ENCODE measurements around the gene DAB2. TPM values are rescaled to one million over a fixed set of nuclear protein-coding genes. Genes with fewer than 3 reads are reported as not detected.

DAB2 gene
- total and polyA plus RNA-seq, 2 experiments from 2014 or later = 266 to 533 TPM

DNA sequence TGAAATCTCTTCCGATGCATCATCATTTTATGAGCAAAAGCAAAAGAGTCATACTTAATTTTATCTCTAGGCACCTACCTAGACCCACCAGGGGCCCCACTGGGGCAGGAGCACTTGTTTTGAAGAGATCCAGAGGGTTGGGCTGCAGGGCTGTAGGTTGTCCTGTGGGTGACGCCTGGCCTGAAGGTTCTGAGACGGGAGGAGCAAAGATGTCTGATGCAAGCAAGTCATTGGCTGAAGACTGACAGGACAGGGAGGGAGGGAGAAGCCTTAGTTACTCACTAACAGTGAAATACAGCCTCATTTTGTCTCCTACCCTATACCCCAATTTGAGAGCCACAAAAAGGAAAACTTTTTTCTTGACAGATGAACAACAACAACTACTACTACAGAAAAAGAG is 43.4 kb downstream of the DAB2 start:
- Histone ChIP-seq H3K4me1 (ENCODE audit: insufficient read depth) (no peaks in the 10 kb centered on the region; the same call in 1 of the 2 replicates), H3K27me3 (replicated peaks; ENCODE audit: insufficient read depth) (no peaks in the 10 kb centered on the region), H3K9ac (no peak overlapping the region), H4K20me1 (ENCODE audit: insufficient read depth) (no peaks in the 10 kb centered on the region), H2AFZ (no peak overlapping the region), H3F3A (ENCODE audit: insufficient read depth) (peaks cover 99% of the 10 kb centered on the region), H3K36me3 (ENCODE audit: low read depth) (peaks cover 98% of the 10 kb centered on the region), H3K27ac (peak overlapping the region; percentile 43), H3K9me3 (ENCODE audit: low read depth) (no peaks in the 10 kb centered on the region), H3K4me3 (no peak overlapping the region), H3K4me2 (ENCODE audit: unreplicated experiment) (no peak overlapping the region), H3K9me2 (ENCODE audit: insufficient read depth) (no peaks in the 10 kb centered on the region), H3K79me2 (ENCODE audit: insufficient read depth) (peaks cover 79% of the 10 kb centered on the region)
- peak; percentile 37 for DNase-seq
- TF ChIP-seq EZH2 (IDR thresholded peaks at IDR 0.05; ENCODE audit: insufficient read depth, poor library complexity, severe bottlenecking) = no peak
- TF ChIP-seq EZH2phosphoT487 (IDR thresholded peaks at IDR 0.05; ENCODE audit: insufficient read depth, low read depth) = no peak
- 89 to 100% methylated on average over 3 of the region's 3 CpGs for WGBS, 2 experiments (ENCODE audit: low coverage in 1 of 2, low lambda C conversion rate in 2 of 2, missing lambda C conversion rate in 2 of 2)
- in situ Hi-C loops (cut with MboI) = no loop called here

- no peak overlapping the region for H2AFZ ChIP-seq
- H3K79me2 ChIP-seq (ENCODE audit: insufficient read depth) = peaks cover 69% of the 10 kb centered on the region
- peak overlapping the region; percentile 43; the same call in 1 of the 2 replicates for H3K27ac ChIP-seq
- no peak overlapping the region for H3K4me3 ChIP-seq
- no peaks in the 10 kb centered on the region for H3K9me2 ChIP-seq (ENCODE audit: insufficient read depth)
- WGBS, 2 experiments (ENCODE audit: low coverage in 1 of 2, low lambda C conversion rate in 2 of 2, missing lambda C conversion rate in 2 of 2) = 81 to 85% methylated on average over 3 of the region's 3 CpGs
- H3K9ac ChIP-seq = no peak overlapping the region
- H3K36me3 ChIP-seq (ENCODE audit: low read depth) = peaks cover 98% of the 10 kb centered on the region
- no peaks in the 10 kb centered on the region; the same call in 1 of the 2 replicates for H3K4me1 ChIP-seq (ENCODE audit: insufficient read depth)
- H3K4me2 ChIP-seq (ENCODE audit: unreplicated experiment) = no peak overlapping the region
- in situ Hi-C loops (cut with MboI) = no loop called here
- H3K27me3 ChIP-seq (replicated peaks; ENCODE audit: insufficient read depth) = no peaks in the 10 kb centered on the region
- no peaks in the 10 kb centered on the region for H4K20me1 ChIP-seq (ENCODE audit: insufficient read depth)
- H3K9me3 ChIP-seq (ENCODE audit: low read depth) = no peaks in the 10 kb centered on the region
- DNase-seq = no peak
- peaks cover 97% of the 10 kb centered on the region for H3F3A ChIP-seq (ENCODE audit: insufficient read depth)
- TF ChIP-seq EZH2phosphoT487 (IDR thresholded peaks at IDR 0.05; ENCODE audit: insufficient read depth, low read depth) = no peak
- no peak for TF ChIP-seq EZH2 (IDR thresholded peaks at IDR 0.05; ENCODE audit: insufficient read depth, poor library complexity, severe bottlenecking)
Observed at GRCh38 chr5:39379693-39380092, 45.1 kb downstream of the DAB2 start.

DNA sequence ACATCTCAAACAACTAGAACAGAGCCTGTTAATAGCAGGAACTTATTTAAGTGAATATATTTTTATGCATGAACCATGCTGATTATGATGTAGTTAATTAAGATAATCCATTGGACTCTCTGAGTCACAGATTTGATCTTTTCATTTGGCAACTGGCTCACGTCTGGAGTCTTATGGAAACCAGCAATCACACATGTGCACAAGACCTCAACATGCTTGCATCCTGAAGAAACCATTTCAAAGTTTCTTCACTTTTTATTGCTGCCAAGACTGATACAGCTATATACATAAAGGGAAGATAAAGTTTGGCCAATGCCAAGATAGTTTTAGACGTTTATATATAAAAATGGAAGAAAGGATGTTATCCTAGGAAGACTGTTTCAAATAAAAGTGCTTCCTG is 47.2 kb downstream of the DAB2 start:
- Histone ChIP-seq H3K9me2 (ENCODE audit: insufficient read depth) (no peaks in the 10 kb centered on the region), H3K79me2 (ENCODE audit: insufficient read depth) (peaks cover 56% of the 10 kb centered on the region), H3K9me3 (ENCODE audit: low read depth) (no peaks in the 10 kb centered on the region), H3K4me3 (no peak overlapping the region), H4K20me1 (ENCODE audit: insufficient read depth) (no peaks in the 10 kb centered on the region), H3F3A (ENCODE audit: insufficient read depth) (peaks cover 97% of the 10 kb centered on the region), H3K4me1 (ENCODE audit: insufficient read depth) (no peaks in the 10 kb centered on the region; the same call in 1 of the 2 replicates), H3K27me3 (replicated peaks; ENCODE audit: insufficient read depth) (no peaks in the 10 kb centered on the region), H3K9ac (no peak overlapping the region), H3K27ac (peak overlapping the region; percentile 56), H3K36me3 (ENCODE audit: low read depth) (peaks cover 98% of the 10 kb centered on the region), H3K4me2 (ENCODE audit: unreplicated experiment) (no peak overlapping the region), H2AFZ (no peak overlapping the region)
- in situ Hi-C loops (cut with MboI) = no loop called here
- DNase-seq = no peak
- 26 to 48% methylated on average over 2 of the region's 2 CpGs for WGBS, 2 experiments (ENCODE audit: low coverage in 1 of 2, low lambda C conversion rate in 2 of 2, missing lambda C conversion rate in 2 of 2)
- TF ChIP-seq EZH2phosphoT487 (IDR thresholded peaks at IDR 0.05; ENCODE audit: insufficient read depth, low read depth) = no peak
- no peak for TF ChIP-seq EZH2 (IDR thresholded peaks at IDR 0.05; ENCODE audit: insufficient read depth, poor library complexity, severe bottlenecking)

- peak overlapping the region; percentile 4; the same call in 1 of the 2 replicates for H3K9ac ChIP-seq
- H3K27me3 ChIP-seq (replicated peaks; ENCODE audit: insufficient read depth) = no peaks in the 10 kb centered on the region
- no peak overlapping the region for H3K4me2 ChIP-seq (ENCODE audit: unreplicated experiment)
- no peak for TF ChIP-seq EZH2phosphoT487 (IDR thresholded peaks at IDR 0.05; ENCODE audit: insufficient read depth, low read depth)
- no peak for TF ChIP-seq EZH2 (IDR thresholded peaks at IDR 0.05; ENCODE audit: insufficient read depth, poor library complexity, severe bottlenecking)
- H4K20me1 ChIP-seq (ENCODE audit: insufficient read depth) = no peaks in the 10 kb centered on the region
- 46 to 53% methylated on average over 3 of the region's 3 CpGs for WGBS, 2 experiments (ENCODE audit: low coverage in 1 of 2, low lambda C conversion rate in 2 of 2, missing lambda C conversion rate in 2 of 2)
- H3K4me1 ChIP-seq (ENCODE audit: insufficient read depth) = no peaks in the 10 kb centered on the region; the same call in 1 of the 2 replicates
- H3K4me3 ChIP-seq = no peak overlapping the region
- peaks cover 98% of the 10 kb centered on the region for H3K36me3 ChIP-seq (ENCODE audit: low read depth)
- H2AFZ ChIP-seq = no peak overlapping the region
- peak overlapping the region; percentile 56 for H3K27ac ChIP-seq
- H3K79me2 ChIP-seq (ENCODE audit: insufficient read depth) = peaks cover 43% of the 10 kb centered on the region
- peak; percentile 72 for DNase-seq
- peaks cover 97% of the 10 kb centered on the region for H3F3A ChIP-seq (ENCODE audit: insufficient read depth)
- H3K9me2 ChIP-seq (ENCODE audit: insufficient read depth) = no peaks in the 10 kb centered on the region
- no peaks in the 10 kb centered on the region for H3K9me3 ChIP-seq (ENCODE audit: low read depth)
- in situ Hi-C loops (cut with MboI) = no loop called here
Observed at GRCh38 chr5:39376293-39376714, 48.5 kb downstream of the DAB2 start.
